Endothelial cell of umbilical vein (primary cell): ENCODE data around the gene DPP9. TPM values are rescaled to one million over a fixed set of nuclear protein-coding genes. Genes with fewer than 3 reads are reported as not detected.

Experiments used
- BruUV-seq: library from RNA; stranded (reverse); fragments of 400-500 nt; replicated peaks from 2 replicates; lab custom pipeline; 2021; lab: Mats Ljungman, UMichigan
- CTCF ChIA-PET: fragments of 300-600, 350-600 bp; sonication (Branson Sonifier 250); formaldehyde crosslinking; loops from one replicate; lab custom pipeline; 2021; ENCODE audit warnings: antibody characterized with exemption, inconsistent platforms; lab: Charles Lee
- POLR2A ChIA-PET: fragments of 300-600, 350-600 bp; sonication (Branson Sonifier 250); formaldehyde crosslinking; loops from one replicate; lab custom pipeline; 2021; ENCODE audit warnings: antibody characterized with exemption, inconsistent platforms; lab: Charles Lee
- DNase-seq: peaks from one replicate; pipeline ENCODE4 v3.0.0-alpha.2; 2011; ENCODE audit warnings: low read depth, low spot score
- FAIRE-seq: peaks from 2 replicates; lab custom pipeline; 2011; peaks lifted over from hg19 to GRCh38; lab: Jason Lieb, UNC
- H2AFZ ChIP-seq: 2 replicates; pipeline ENCODE4 v1.6.0; 2012; ENCODE audit warnings: low read depth, low read length, control low read depth, inconsistent platforms
- H3K27ac ChIP-seq: 2 replicates; pipeline ENCODE4 v1.5.1; 2011; ENCODE audit warnings: low read depth, mild to moderate bottlenecking, control low read depth, low read length, moderate library complexity; ENCODE audit not compliant: insufficient read depth
- H3K27me3 ChIP-seq, 2 experiments: 2 replicates each; pipeline versions ENCODE4 v1.6.0 to v1.6.1; 2011; ENCODE audit warnings: low read length in 2 of 2, mixed read lengths in 1 of 2; ENCODE audit not compliant: control insufficient read depth in 2 of 2, insufficient read depth in 2 of 2
- H3K36me3 ChIP-seq, 2 experiments: 2 replicates in 1 of 2; 3 replicates in 1 of 2; pipeline ENCODE4 v1.5.1; 2011; ENCODE audit warnings: low read length in 2 of 2, mild to moderate bottlenecking in 1 of 2, moderate library complexity in 1 of 2; ENCODE audit not compliant: control insufficient read depth in 2 of 2, insufficient read depth in 2 of 2; ENCODE audit errors: extremely low read depth in 1 of 2
- H3K4me1 ChIP-seq: 3 replicates; pipeline ENCODE4 v1.5.1; 2011; ENCODE audit warnings: mild to moderate bottlenecking, low read length; ENCODE audit not compliant: control insufficient read depth, insufficient read depth; ENCODE audit errors: extremely low read depth
- H3K4me2 ChIP-seq: 2 replicates; pipeline ENCODE4 v1.6.1; 2011; ENCODE audit warnings: low read length, control low read depth, mixed read lengths; ENCODE audit not compliant: insufficient read depth
- H3K4me3 ChIP-seq, 3 experiments: fragments of 200-600 bp in 1 of 3; sonication (generic), shearing (Covaris generic) in 1 of 3; replicated peaks in 1 of 3; 2 replicates each; pipeline ENCODE4 v1.5.1; 2011 to 2016; ENCODE audit warnings: control low read depth in 3 of 3, low read length in 3 of 3, mild to moderate bottlenecking in 2 of 3, inconsistent platforms in 1 of 3, low read depth in 1 of 3, moderate library complexity in 1 of 3; ENCODE audit not compliant: insufficient read depth in 1 of 3
- H3K79me2 ChIP-seq: 2 replicates; pipeline ENCODE4 v1.6.0; 2012; ENCODE audit warnings: low read length, inconsistent platforms; ENCODE audit not compliant: control insufficient read depth, insufficient read depth
- H3K9ac ChIP-seq: replicated peaks from 2 replicates; pipeline ENCODE3; 2011; ENCODE audit warnings: low read length, control low read depth; ENCODE audit not compliant: insufficient read depth; ENCODE audit errors: extremely low read depth
- H3K9me1 ChIP-seq: replicated peaks from 3 replicates; pipeline ENCODE4 v1.6.0; 2011; ENCODE audit warnings: mild to moderate bottlenecking, low read length; ENCODE audit not compliant: control insufficient read depth, insufficient read depth; ENCODE audit errors: extremely low read depth
- H3K9me3 ChIP-seq: replicated peaks from 2 replicates; pipeline ENCODE4 v1.5.1; 2012; ENCODE audit warnings: low read length, inconsistent platforms; ENCODE audit not compliant: control insufficient read depth, insufficient read depth
- H4K20me1 ChIP-seq: replicated peaks from 2 replicates; pipeline ENCODE3; 2011; ENCODE audit warnings: mild to moderate bottlenecking, low read length; ENCODE audit not compliant: control insufficient read depth, insufficient read depth; ENCODE audit errors: extremely low read depth
- CTCF ChIP-seq, 2 donors: IDR thresholded peaks; 1 replicate in 1 of 2; 2 replicates in 1 of 2; pipeline ENCODE4 v1.5.1; 2011; ENCODE audit warnings: low read length in 2 of 2, mild to moderate bottlenecking in 2 of 2, moderate library complexity in 2 of 2, control low read depth in 1 of 2, inconsistent platforms in 1 of 2, low read depth in 1 of 2; ENCODE audit not compliant: insufficient read depth in 1 of 2; ENCODE audit errors: extremely low read depth in 1 of 2
- EZH2 ChIP-seq: IDR thresholded peaks from 2 replicates; pipeline ENCODE4 v1.6.1; 2012; ENCODE audit warnings: borderline replicate concordance, low read depth, mild to moderate bottlenecking, moderate library complexity, low read length, inconsistent platforms; ENCODE audit not compliant: severe bottlenecking
- FOS ChIP-seq: IDR thresholded peaks from 2 replicates; pipeline ENCODE4 v1.6.1; 2011; ENCODE audit warnings: mild to moderate bottlenecking, low read length, moderate library complexity, borderline replicate concordance; ENCODE audit not compliant: insufficient read depth
- GATA2 ChIP-seq: IDR thresholded peaks from 2 replicates; pipeline ENCODE4 v1.7.0; 2011; ENCODE audit warnings: low read depth, mild to moderate bottlenecking, moderate library complexity, mixed read lengths, low read length; ENCODE audit not compliant: insufficient read length, insufficient read depth
- JUN ChIP-seq: IDR thresholded peaks from 2 replicates; pipeline ENCODE4 v1.6.1; 2011; ENCODE audit warnings: borderline replicate concordance, low read depth; ENCODE audit not compliant: insufficient read length, insufficient read depth
- MAX ChIP-seq: IDR thresholded peaks from 2 replicates; pipeline ENCODE4 v1.6.1; 2011; ENCODE audit not compliant: insufficient read depth, insufficient read length
- MYC ChIP-seq: IDR thresholded peaks from one replicate; pipeline ENCODE4 v1.6.1; 2011; ENCODE audit warnings: mild to moderate bottlenecking, low read depth, low read length
- POLR2A ChIP-seq: IDR thresholded peaks from 2 replicates; pipeline ENCODE4 v1.6.1; 2012; ENCODE audit warnings: low read depth, mild to moderate bottlenecking, control low read depth, low read length
- POLR2AphosphoS5 ChIP-seq: IDR thresholded peaks from 2 replicates; pipeline ENCODE4 v1.6.1; 2012; ENCODE audit warnings: low read depth, mild to moderate bottlenecking, control low read depth, low read length, moderate library complexity; ENCODE audit not compliant: insufficient read depth
- dilution Hi-C: fragments of 300-500 bp; cut with MboI; formaldehyde crosslinking; loops from one replicate; pipeline ENCODE4 v1.15.0; 2019; ENCODE audit warnings: low sequenced_read_pairs; ENCODE audit not compliant: extremely low pct_ligation_motif_present
- intact Hi-C: fragments of 100-400 bp; cut with micrococcal nuclease; formaldehyde crosslinking; loops from one replicate; pipeline ENCODE4 v1.10.0; 2022
- polyA plus RNA-seq, 4 experiments: library from polyadenylated mRNA; depleted of rRNA in 3 of 4; stranded (reverse) in 3 of 4; unstranded in 1 of 4; fragments of >200 nt; gene quantifications; 2 replicates each; pipeline versions ENCODE4 v1.2.1 to v1.2.3, GENCODE V29; 2011 to 2012; ENCODE audit warnings: missing spikeins in 1 of 4
- total RNA-seq: library from RNA; stranded (reverse); gene quantifications from 2 replicates; pipeline ENCODE4 v1.2.3, GENCODE V29; 2021

The DPP9 gene
- total and polyA plus RNA-seq, 2 donors (not counting 3 experiments of a cell fraction or from before 2014, with no cell fraction given), result 31.5 to 98.0 TPM

- FAIRE-seq, result no peak
- H3K9ac ChIP-seq, result no peak overlapping the region
- dilution Hi-C loops (no loop called here), intact Hi-C loops (no loop called here)
- H3K27me3 ChIP-seq, result no peaks in the 10 kb centered on the region
- ChIA-PET POLR2A (no interaction called here), CTCF (no interaction called here)
- peaks cover 14 to 48% of the 10 kb centered on the region in 2 experiments for H3K36me3 ChIP-seq
- no peaks in the 10 kb centered on the region for H3K4me1 ChIP-seq
- H3K27ac ChIP-seq, result no peak overlapping the region
- no peak overlapping the region for H3K4me3 ChIP-seq
- H3K4me2 ChIP-seq, result no peak overlapping the region
- H2AFZ ChIP-seq, result no peak overlapping the region
- no peaks in the 10 kb centered on the region for H3K9me3 ChIP-seq
- H3K9me1 ChIP-seq, result no peaks in the 10 kb centered on the region
- no peaks in the 10 kb centered on the region for H3K79me2 ChIP-seq
- BruUV-seq, result no TSS peak
- TF ChIP-seq FOS (no peak), POLR2A (no peak), MYC (no peak), EZH2 (no peak), JUN (no peak), POLR2AphosphoS5 (no peak), MAX (no peak), CTCF (IDR thresholded peaks at IDR 0.05; ENCODE audit: extremely low read depth in 1 of 2, insufficient read depth in 1 of 2, low read depth in 1 of 2, low read length in 2 of 2) (no peak), GATA2 (no peak)
- H4K20me1 ChIP-seq, result no peaks in the 10 kb centered on the region
- DNase-seq, result no peak
These were observed 36.9 kb downstream of the DPP9 start for GRCh38 chr19:4686700-4687099.
